Measurements from ENCODE around the gene RAVER1.

The RAVER1 gene

GRCh38 chr19:10317045-10317856 is 16.1 kb downstream of the RAVER1 start:
- no peak for DNase-seq

- no peak for DNase-seq
These were observed 16.9 kb downstream of the RAVER1 start for GRCh38 chr19:10316229-10317044.

- peak; percentile 42 to 75 for DNase-seq
These were observed 17.8 kb downstream of the RAVER1 start, which contains the start of gene FDX2 for GRCh38 chr19:10315335-10316214. FDX2 (minus strand) TSS chr19:10316015; CDS start chr19:10315996, 19 bp downstream.

GRCh38 chr19:10309423-10309822 is 23.9 kb downstream of the RAVER1 start, which contains the start of gene ZGLP1:
ZGLP1 (minus strand) TSS chr19:10309815.
- no peak for DNase-seq

GRCh38 chr19:10306327-10306726 is 27.0 kb downstream of the RAVER1 start:
- DNase-seq = no peak

GRCh38 chr19:10305139-10305806 is 28.1 kb downstream of the RAVER1 start:
- no peak for DNase-seq

- no peak for DNase-seq
These were observed 33.5 kb downstream of the RAVER1 start for GRCh38 chr19:10299545-10300458.

GRCh38 chr19:10295847-10296591 is 37.3 kb downstream of the RAVER1 start:
- no peak for DNase-seq

GRCh38 chr19:10295305-10295846 is 38.0 kb downstream of the RAVER1 start:
- no peak for DNase-seq

GRCh38 chr19:10294368-10294697 is 39.0 kb downstream of the RAVER1 start:
- DNase-seq = no peak

GRCh38 chr19:10293637-10294367 is 39.5 kb downstream of the RAVER1 start:
- no peak for DNase-seq

GRCh38 chr19:10292789-10293636 is 40.3 kb downstream of the RAVER1 start:
- DNase-seq = no peak

GRCh38 chr19:10292206-10292788 is 41.0 kb downstream of the RAVER1 start:
- DNase-seq = no peak

GRCh38 chr19:10291554-10292205 is 41.6 kb downstream of the RAVER1 start:
- no peak for DNase-seq

GRCh38 chr19:10290876-10291553 is 42.3 kb downstream of the RAVER1 start:
- DNase-seq = peak in 1 of 2 experiments; percentile 69

GRCh38 chr19:10290357-10290875 is 42.9 kb downstream of the RAVER1 start:
- peak in 1 of 2 experiments; percentile 43 for DNase-seq
